GM12878 (cell line): ENCODE measurements around the gene STOML3.

Experiments
- CHD2 ChIP-seq: IDR thresholded peaks from 2 replicates; pipeline ENCODE4 v1.6.1; 2011; ENCODE audit warnings: low read depth, low read length, improper control_type of control experiment, borderline replicate concordance
- CTCF ChIP-seq, 3 experiments: IDR thresholded peaks in 2 of 3; conservative IDR thresholded peaks in 1 of 3; 2 replicates each; pipeline ENCODE4 v1.5.1; 2011; ENCODE audit warnings: low read depth in 3 of 3, low read length in 3 of 3, mild to moderate bottlenecking in 3 of 3, control low read depth in 2 of 3, moderate library complexity in 2 of 3, inconsistent platforms in 1 of 3, mixed read lengths in 1 of 3; ENCODE audit not compliant: control insufficient read depth in 2 of 3, insufficient read depth in 1 of 3; ENCODE audit errors: extremely low read depth in 1 of 3
- DPF2 ChIP-seq: fragments of 450-650 bp; IDR thresholded peaks from 2 replicates; pipeline ENCODE4 v1.6.1; 2017; ENCODE audit warnings: mild to moderate bottlenecking
- EZH2 ChIP-seq: IDR thresholded peaks from 2 replicates; pipeline ENCODE4 v1.6.1; 2012; ENCODE audit warnings: low read depth, mild to moderate bottlenecking, control low read depth, inconsistent platforms, low read length, borderline replicate concordance; ENCODE audit not compliant: control insufficient read depth
- JUND ChIP-seq: IDR thresholded peaks from 2 replicates; pipeline ENCODE4 v1.6.1; 2012; ENCODE audit warnings: low read depth, mild to moderate bottlenecking, low read length, improper control_type of control experiment, moderate library complexity
- MEF2B ChIP-seq: fragments of 450-650 bp; IDR thresholded peaks from 2 replicates; pipeline ENCODE4 v1.6.1; 2018; ENCODE audit warnings: mild to moderate bottlenecking, moderate library complexity; ENCODE audit not compliant: partially characterized antibody, poor library complexity, severe bottlenecking
- MYC ChIP-seq: IDR thresholded peaks from 2 replicates; pipeline ENCODE4 v1.6.1; 2011; ENCODE audit warnings: mild to moderate bottlenecking, low read length, moderate library complexity, inconsistent platforms; ENCODE audit not compliant: insufficient read depth, insufficient replicate concordance, insufficient read length, severe bottlenecking
- NKRF ChIP-seq: fragments of 450-650 bp; conservative IDR thresholded peaks from 2 replicates; pipeline ENCODE4 v1.6.1; 2017; ENCODE audit warnings: mild to moderate bottlenecking, moderate library complexity
- NR2C1 ChIP-seq: fragments of 450-650 bp; IDR thresholded peaks from 2 replicates; pipeline ENCODE4 v1.6.1; 2017; ENCODE audit warnings: antibody characterized with exemption, mild to moderate bottlenecking, moderate library complexity
- POU2F2 ChIP-seq: IDR thresholded peaks from 3 replicates; pipeline ENCODE4 v1.6.1; 2011; ENCODE audit warnings: low read depth, mild to moderate bottlenecking, low read length, borderline replicate concordance
- SMAD1 ChIP-seq: fragments of 450-650 bp; IDR thresholded peaks from 2 replicates; pipeline ENCODE4 v1.6.1; 2018; ENCODE audit warnings: mild to moderate bottlenecking, low read depth; ENCODE audit not compliant: partially characterized antibody
- TF ChIP-seq, protein P1 (sequence below): fragments of 450-650 bp; formaldehyde crosslinking; IDR thresholded peaks from 2 replicates; pipeline ENCODE4 v1.4.0; 2020; ENCODE audit warnings: mild to moderate bottlenecking, moderate library complexity

GRCh38 chr13:38941353-38941945 is 49.2 kb downstream of the STOML3 start:
- TF ChIP-seq, protein P1, sequence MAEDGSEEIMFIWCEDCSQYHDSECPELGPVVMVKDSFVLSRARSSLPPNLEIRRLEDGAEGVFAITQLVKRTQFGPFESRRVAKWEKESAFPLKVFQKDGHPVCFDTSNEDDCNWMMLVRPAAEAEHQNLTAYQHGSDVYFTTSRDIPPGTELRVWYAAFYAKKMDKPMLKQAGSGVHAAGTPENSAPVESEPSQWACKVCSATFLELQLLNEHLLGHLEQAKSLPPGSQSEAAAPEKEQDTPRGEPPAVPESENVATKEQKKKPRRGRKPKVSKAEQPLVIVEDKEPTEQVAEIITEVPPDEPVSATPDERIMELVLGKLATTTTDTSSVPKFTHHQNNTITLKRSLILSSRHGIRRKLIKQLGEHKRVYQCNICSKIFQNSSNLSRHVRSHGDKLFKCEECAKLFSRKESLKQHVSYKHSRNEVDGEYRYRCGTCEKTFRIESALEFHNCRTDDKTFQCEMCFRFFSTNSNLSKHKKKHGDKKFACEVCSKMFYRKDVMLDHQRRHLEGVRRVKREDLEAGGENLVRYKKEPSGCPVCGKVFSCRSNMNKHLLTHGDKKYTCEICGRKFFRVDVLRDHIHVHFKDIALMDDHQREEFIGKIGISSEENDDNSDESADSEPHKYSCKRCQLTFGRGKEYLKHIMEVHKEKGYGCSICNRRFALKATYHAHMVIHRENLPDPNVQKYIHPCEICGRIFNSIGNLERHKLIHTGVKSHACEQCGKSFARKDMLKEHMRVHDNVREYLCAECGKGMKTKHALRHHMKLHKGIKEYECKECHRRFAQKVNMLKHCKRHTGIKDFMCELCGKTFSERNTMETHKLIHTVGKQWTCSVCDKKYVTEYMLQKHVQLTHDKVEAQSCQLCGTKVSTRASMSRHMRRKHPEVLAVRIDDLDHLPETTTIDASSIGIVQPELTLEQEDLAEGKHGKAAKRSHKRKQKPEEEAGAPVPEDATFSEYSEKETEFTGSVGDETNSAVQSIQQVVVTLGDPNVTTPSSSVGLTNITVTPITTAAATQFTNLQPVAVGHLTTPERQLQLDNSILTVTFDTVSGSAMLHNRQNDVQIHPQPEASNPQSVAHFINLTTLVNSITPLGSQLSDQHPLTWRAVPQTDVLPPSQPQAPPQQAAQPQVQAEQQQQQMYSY: no peak
- TF ChIP-seq DPF2: no peak
- no peak for TF ChIP-seq NR2C1
- TF ChIP-seq JUND: no peak
- no peak for TF ChIP-seq CTCF (IDR thresholded peaks at IDR 0.05 in 2 of 3, conservative IDR thresholded peaks at IDR 0.05 in 1 of 3; ENCODE audit: control insufficient read depth in 2 of 3, extremely low read depth in 1 of 3, insufficient read depth in 1 of 3, low read depth in 3 of 3, low read length in 3 of 3)
- TF ChIP-seq SMAD1: no peak
- TF ChIP-seq CHD2: no peak
- TF ChIP-seq NKRF: no peak
- TF ChIP-seq POU2F2: no peak
- no peak for TF ChIP-seq MYC
- TF ChIP-seq MEF2B: no peak
- TF ChIP-seq EZH2: no peak
